Nephron (organoid): Measurements from ENCODE around the gene ACADS.

Experiments used
- H3K27ac Mint-ChIP-seq, 3 experiments: 2 replicates each; pipeline ENCODE4 v1.8.0; 2020; ENCODE audit warnings: mixed read lengths in 3 of 3, mild to moderate bottlenecking in 2 of 3, moderate library complexity in 1 of 3
- H3K27me3 Mint-ChIP-seq: 2 replicates; pipeline ENCODE4 v1.8.0; 2021; ENCODE audit warnings: low read depth, mild to moderate bottlenecking, moderate library complexity, mixed read lengths
- H3K36me3 Mint-ChIP-seq: 2 replicates; pipeline ENCODE4 v1.8.0; 2020; ENCODE audit warnings: low read depth, mixed read lengths
- H3K4me1 Mint-ChIP-seq: 2 replicates; pipeline ENCODE4 v1.8.0; 2020; ENCODE audit warnings: mixed read lengths
- H3K4me3 Mint-ChIP-seq, 3 experiments: 2 replicates each; pipeline ENCODE4 v1.8.0; 2020; ENCODE audit warnings: mild to moderate bottlenecking in 3 of 3, mixed read lengths in 3 of 3, moderate library complexity in 2 of 3
- H3K9me3 Mint-ChIP-seq: 2 replicates; pipeline ENCODE4 v1.8.0; 2020; ENCODE audit warnings: mixed read lengths
- TF ChIP-seq, protein P1 (sequence below), 3 experiments: fragments of 200-600 bp; sonication (generic); IDR thresholded peaks; one replicate each; pipeline ENCODE4 v1.5.0; 2021; ENCODE audit warnings: antibody characterized with exemption in 3 of 3; ENCODE audit not compliant: unreplicated experiment in 3 of 3

The ACADS gene, protein sequence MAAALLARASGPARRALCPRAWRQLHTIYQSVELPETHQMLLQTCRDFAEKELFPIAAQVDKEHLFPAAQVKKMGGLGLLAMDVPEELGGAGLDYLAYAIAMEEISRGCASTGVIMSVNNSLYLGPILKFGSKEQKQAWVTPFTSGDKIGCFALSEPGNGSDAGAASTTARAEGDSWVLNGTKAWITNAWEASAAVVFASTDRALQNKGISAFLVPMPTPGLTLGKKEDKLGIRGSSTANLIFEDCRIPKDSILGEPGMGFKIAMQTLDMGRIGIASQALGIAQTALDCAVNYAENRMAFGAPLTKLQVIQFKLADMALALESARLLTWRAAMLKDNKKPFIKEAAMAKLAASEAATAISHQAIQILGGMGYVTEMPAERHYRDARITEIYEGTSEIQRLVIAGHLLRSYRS

DNA sequence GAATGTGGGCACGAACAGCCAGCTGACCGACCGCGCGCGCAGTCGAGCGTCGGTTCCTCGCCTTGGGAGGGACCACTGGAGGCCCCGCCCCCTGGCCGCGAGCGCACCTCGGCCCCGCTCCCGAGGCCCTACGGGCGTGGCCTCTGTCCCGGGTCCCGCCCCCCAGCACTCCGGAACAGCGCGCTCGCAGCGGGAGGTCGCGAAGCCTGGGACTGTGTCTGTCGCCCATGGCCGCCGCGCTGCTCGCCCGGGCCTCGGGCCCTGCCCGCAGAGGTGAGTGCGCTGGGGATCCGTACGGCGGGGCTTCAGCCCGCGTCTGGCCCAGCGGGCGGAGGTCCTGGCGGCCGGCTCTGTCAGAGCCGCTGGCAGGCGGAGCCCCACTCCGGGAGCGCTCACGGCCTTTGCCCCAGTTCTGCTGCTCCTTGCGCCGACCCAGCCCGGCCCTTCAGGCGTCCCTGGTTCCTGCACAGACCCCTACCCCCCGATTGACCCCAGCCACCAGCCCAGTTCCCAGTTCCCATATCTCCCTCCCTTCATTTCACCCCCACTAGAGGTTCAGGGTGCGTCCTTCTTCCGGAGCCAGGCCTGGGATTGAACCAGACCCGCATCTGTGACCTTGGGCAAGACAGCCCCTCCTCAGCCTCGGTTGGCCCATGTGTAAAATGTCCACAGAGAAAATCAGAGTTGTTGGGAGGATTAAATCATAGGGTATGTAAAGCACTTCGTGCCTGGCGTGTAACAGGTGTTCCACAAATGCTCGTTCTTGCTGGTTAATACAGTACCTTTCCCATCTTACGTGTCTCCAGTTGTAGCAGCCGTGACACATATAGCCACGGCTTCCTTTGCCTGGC lies at the start of gene ACADS:
ACADS (plus strand) TSS at position 168 of the 851 bp plus-strand sequence; CDS start at position 228, 60 bp downstream.
- TF ChIP-seq, protein P1, sequence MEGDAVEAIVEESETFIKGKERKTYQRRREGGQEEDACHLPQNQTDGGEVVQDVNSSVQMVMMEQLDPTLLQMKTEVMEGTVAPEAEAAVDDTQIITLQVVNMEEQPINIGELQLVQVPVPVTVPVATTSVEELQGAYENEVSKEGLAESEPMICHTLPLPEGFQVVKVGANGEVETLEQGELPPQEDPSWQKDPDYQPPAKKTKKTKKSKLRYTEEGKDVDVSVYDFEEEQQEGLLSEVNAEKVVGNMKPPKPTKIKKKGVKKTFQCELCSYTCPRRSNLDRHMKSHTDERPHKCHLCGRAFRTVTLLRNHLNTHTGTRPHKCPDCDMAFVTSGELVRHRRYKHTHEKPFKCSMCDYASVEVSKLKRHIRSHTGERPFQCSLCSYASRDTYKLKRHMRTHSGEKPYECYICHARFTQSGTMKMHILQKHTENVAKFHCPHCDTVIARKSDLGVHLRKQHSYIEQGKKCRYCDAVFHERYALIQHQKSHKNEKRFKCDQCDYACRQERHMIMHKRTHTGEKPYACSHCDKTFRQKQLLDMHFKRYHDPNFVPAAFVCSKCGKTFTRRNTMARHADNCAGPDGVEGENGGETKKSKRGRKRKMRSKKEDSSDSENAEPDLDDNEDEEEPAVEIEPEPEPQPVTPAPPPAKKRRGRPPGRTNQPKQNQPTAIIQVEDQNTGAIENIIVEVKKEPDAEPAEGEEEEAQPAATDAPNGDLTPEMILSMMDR (IDR thresholded peaks at IDR 0.05; ENCODE audit: unreplicated experiment in 3 of 3) = no peak
- Mint-ChIP-seq H3K4me3 (peak within 1 kb of the TSS; percentile 91 to 96 (median 93)), H3K27me3 (peaks cover 5% of the 10 kb centered on the region), H3K36me3 (peaks cover 48% of the 10 kb centered on the region), H3K4me1 (peaks cover 16% of the 10 kb centered on the region), H3K9me3 (no peaks in the 10 kb centered on the region), H3K27ac (peak within 1 kb of the TSS; percentile 55 to 84 (median 63))

DNA sequence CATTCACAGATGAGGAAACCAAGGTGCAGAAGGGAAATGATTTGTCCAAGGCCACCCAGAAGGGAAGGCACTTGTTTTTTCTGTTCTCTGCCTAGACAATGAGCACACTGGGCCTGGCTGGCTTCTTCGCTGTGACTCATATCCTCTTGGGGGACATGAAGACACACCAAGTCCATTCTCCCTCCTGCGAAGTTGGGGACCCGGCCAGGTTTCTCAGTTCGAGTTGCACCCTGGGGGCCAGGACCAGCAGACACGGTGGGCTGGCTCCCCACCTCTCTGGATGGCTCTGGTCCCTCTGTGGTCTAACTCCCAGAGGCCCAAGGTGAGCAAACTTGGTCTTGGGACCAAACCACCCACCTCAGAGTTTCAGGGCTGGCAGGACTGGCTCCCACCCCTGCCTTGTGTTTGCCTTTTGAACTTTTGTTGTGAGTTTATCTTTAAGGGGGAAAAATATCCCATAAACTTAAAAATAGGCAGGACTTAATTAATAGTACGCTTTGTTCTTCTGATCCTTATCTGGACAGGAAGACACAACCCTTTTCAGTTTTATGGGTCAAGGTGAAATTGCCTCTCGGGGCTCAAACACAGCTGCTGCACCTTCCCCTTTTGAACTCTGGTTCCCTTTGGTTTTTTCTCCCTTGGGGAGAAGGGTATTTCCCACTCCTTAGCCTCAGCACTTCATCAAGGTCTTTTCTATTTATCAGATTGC lies 47.7 kb upstream of the ACADS start:
- TF ChIP-seq, protein P1 (IDR thresholded peaks at IDR 0.05; ENCODE audit: unreplicated experiment in 3 of 3) = no peak
- peaks cover 4% of the 10 kb centered on the region for H3K27me3 Mint-ChIP-seq

DNA sequence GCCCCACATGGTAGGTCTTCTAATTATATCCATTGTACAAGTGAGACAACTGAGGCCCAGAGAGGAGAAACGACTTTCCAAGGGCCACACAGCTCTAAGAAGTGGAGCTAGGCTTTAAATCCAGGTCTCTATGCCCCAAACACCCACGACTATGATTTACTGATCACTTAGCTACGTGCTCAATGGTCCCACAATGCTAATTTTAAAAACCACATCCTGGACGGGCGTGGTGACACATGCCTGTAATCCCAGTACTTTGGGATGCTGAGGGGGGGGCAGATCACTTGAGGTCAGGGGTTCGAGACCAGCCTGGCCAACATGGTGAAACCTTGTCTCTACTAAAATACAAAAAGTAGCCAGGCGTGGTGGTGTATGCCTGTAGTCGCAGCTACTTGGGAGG lies 47.1 kb upstream of the ACADS start:
- TF ChIP-seq, protein P1 (IDR thresholded peaks at IDR 0.05; ENCODE audit: unreplicated experiment in 3 of 3) = no peak
- Mint-ChIP-seq H3K9me3 (no peaks in the 10 kb centered on the region), H3K4me3 (no peak overlapping the region), H3K27me3 (peaks cover 4% of the 10 kb centered on the region), H3K27ac (no peak overlapping the region), H3K4me1 (no peaks in the 10 kb centered on the region), H3K36me3 (no peaks in the 10 kb centered on the region)

More for the DNA sequence above, 47.7 kb upstream of the ACADS start:
- Mint-ChIP-seq H3K36me3 (no peaks in the 10 kb centered on the region), H3K27ac (no peak overlapping the region), H3K4me1 (no peaks in the 10 kb centered on the region), H3K9me3 (no peaks in the 10 kb centered on the region), H3K4me3 (no peak overlapping the region)

DNA sequence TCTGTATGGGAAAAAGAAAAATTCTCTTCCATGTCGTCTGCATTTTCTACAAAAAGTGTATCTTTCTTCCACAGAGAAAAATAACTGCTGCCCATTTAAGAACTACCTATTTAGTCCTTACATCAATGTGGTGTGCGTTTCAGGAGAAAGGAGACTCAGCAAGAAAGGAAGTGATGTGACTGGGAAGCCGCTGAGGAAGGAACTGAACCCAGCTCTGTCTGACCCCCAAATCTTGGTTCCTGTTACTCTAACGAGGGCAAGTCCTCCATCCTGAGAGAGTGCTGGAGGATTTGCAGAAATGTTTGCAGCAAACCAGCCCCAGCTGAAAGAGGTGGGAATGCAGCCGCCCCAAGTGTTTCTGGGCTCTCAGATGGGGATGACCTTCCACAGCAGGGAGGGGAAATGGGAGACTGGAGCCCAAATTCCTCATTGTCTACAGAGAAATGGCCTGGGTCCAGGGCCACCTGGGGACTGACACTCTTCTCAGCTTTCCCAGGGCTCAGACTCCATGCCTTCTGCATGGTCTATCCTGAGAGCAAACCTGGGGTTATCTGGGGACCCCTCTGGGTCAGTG lies 45.4 kb upstream of the ACADS start:
- Mint-ChIP-seq H3K36me3 (no peaks in the 10 kb centered on the region), H3K4me1 (no peaks in the 10 kb centered on the region), H3K9me3 (no peaks in the 10 kb centered on the region), H3K27ac (no peak overlapping the region), H3K4me3 (no peak overlapping the region), H3K27me3 (peaks cover 4% of the 10 kb centered on the region)
- TF ChIP-seq, protein P1 (IDR thresholded peaks at IDR 0.05; ENCODE audit: unreplicated experiment in 3 of 3) = no peak

DNA sequence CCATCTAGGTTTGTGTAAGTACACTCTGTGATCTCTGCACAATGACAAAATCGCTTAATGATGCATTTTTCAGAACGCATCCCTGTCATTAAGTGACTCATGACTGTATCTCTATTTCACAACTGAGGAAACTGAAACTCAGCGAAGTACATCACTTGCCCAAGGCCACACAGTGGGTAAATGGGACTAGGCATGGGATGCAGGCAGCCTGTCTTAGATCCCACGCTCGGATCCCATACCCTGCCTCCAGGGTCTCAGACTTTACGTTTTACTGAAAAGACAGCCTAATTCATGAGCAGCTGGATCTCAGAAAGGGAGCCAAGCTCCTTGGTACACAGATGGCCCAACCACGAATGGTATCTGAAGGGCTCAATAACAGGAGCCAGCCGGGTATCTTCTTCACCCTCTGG lies 41.1 kb upstream of the ACADS start:
- Mint-ChIP-seq H3K27me3 (no peaks in the 10 kb centered on the region), H3K27ac (peak overlapping the region; percentile 33 to 98 (median 49)), H3K9me3 (no peaks in the 10 kb centered on the region), H3K4me3 (peak overlapping the region; percentile 83 to 96 (median 92)), H3K4me1 (peaks cover 20% of the 10 kb centered on the region), H3K36me3 (no peaks in the 10 kb centered on the region)
- TF ChIP-seq, protein P1 (IDR thresholded peaks at IDR 0.05; ENCODE audit: unreplicated experiment in 3 of 3) = no peak
